ENCODE results near the gene MMS19. TPM values are rescaled to one million over a fixed set of nuclear protein-coding genes. Genes with fewer than 3 reads are reported as not detected.

Gene MMS19, protein sequence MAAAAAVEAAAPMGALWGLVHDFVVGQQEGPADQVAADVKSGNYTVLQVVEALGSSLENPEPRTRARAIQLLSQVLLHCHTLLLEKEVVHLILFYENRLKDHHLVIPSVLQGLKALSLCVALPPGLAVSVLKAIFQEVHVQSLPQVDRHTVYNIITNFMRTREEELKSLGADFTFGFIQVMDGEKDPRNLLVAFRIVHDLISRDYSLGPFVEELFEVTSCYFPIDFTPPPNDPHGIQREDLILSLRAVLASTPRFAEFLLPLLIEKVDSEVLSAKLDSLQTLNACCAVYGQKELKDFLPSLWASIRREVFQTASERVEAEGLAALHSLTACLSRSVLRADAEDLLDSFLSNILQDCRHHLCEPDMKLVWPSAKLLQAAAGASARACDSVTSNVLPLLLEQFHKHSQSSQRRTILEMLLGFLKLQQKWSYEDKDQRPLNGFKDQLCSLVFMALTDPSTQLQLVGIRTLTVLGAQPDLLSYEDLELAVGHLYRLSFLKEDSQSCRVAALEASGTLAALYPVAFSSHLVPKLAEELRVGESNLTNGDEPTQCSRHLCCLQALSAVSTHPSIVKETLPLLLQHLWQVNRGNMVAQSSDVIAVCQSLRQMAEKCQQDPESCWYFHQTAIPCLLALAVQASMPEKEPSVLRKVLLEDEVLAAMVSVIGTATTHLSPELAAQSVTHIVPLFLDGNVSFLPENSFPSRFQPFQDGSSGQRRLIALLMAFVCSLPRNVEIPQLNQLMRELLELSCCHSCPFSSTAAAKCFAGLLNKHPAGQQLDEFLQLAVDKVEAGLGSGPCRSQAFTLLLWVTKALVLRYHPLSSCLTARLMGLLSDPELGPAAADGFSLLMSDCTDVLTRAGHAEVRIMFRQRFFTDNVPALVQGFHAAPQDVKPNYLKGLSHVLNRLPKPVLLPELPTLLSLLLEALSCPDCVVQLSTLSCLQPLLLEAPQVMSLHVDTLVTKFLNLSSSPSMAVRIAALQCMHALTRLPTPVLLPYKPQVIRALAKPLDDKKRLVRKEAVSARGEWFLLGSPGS
- 100 to 1,000 TPM in 3 of 4 donors, 10 to 100 TPM in 1; 62.8 to 116 (median 106) TPM for total RNA-seq

DNA sequence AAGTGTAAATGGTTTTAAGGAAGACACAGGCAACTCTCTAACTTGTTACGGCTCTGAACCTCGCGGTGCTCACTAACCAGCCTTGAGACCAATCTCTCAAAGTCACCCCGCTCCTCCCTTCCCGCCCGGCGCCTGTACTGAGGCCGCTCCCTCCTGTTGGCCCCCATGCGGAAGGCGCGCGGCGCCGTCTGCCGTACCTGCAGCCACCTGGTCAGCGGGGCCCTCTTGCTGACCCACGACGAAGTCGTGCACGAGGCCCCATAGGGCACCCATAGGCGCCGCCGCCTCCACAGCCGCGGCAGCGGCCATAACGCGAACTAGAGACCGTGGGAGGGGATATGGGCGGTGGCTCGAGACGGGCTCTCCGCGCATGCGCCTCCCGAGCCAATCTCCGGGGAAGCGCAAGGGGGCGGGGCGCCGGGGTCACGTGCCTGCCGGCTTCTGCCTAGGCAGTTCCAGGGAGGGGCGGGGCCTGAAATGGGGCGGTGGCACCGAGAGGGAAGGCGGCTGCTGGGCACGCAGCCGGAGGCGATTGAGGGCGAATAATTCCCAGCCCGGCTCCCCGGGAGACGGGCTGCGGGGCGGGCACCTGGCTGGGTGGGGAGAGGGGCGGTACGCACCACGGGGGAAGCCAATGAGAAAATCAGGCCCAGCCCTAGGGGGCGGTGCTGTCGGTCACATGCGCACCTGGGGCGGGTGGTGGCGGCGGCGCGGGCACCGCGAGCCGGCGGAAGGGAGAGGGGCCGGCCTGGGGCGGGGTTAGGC lies at the start of gene MMS19:
Gene MMS19, minus strand, starts transcription at position 347 of the 765 bp plus-strand sequence. Its CDS starts 38 bp downstream, at position 309.
- peak; percentile 100 for DNase-seq
- Histone ChIP-seq H3K27me3 (peaks cover 17% of the 10 kb centered on the region), H3K9me3 (no peaks in the 10 kb centered on the region), H3K36me3 (no peaks in the 10 kb centered on the region), H3K4me1 (peaks cover 9 to 36% (median 18%) of the 10 kb centered on the region in 4 donors), H3K27ac (peak within 1 kb of the TSS; percentile 90 to 99 (median 94)), H3K4me3 (peak within 1 kb of the TSS; percentile 78 to 92 (median 86))
- in situ Hi-C loops (cut with MboI; ENCODE audit: low pct_ligation_motif_present in 1 of 4, low pct_unique_long_range_greater_than_20kb in 1 of 4, low sequenced_read_pairs in 3 of 4) (no loop called here), intact Hi-C loops (cut with DNase I; ENCODE audit: low total_unique reads) (no loop called here)
- TF ChIP-seq, protein P1, sequence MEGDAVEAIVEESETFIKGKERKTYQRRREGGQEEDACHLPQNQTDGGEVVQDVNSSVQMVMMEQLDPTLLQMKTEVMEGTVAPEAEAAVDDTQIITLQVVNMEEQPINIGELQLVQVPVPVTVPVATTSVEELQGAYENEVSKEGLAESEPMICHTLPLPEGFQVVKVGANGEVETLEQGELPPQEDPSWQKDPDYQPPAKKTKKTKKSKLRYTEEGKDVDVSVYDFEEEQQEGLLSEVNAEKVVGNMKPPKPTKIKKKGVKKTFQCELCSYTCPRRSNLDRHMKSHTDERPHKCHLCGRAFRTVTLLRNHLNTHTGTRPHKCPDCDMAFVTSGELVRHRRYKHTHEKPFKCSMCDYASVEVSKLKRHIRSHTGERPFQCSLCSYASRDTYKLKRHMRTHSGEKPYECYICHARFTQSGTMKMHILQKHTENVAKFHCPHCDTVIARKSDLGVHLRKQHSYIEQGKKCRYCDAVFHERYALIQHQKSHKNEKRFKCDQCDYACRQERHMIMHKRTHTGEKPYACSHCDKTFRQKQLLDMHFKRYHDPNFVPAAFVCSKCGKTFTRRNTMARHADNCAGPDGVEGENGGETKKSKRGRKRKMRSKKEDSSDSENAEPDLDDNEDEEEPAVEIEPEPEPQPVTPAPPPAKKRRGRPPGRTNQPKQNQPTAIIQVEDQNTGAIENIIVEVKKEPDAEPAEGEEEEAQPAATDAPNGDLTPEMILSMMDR (IDR thresholded peaks at IDR 0.05) = peak in 1 of 5 experiments; percentile 11
- TF ChIP-seq POLR2A (IDR thresholded peaks at IDR 0.05) (peak; percentile 75), EP300 (IDR thresholded peaks at IDR 0.05; ENCODE audit: low read depth) (no peak), POLR2AphosphoS5 (IDR thresholded peaks at IDR 0.05) (peak; percentile 54 to 85 (median 77))
- whole genome bisulfite sequencing, 2 donors (ENCODE audit: low coverage in 1 of 2) = 1% methylated on average over 57 of the region's 73 CpGs; no CpG with 5 or more reads in 1 of the 2 donors

DNA sequence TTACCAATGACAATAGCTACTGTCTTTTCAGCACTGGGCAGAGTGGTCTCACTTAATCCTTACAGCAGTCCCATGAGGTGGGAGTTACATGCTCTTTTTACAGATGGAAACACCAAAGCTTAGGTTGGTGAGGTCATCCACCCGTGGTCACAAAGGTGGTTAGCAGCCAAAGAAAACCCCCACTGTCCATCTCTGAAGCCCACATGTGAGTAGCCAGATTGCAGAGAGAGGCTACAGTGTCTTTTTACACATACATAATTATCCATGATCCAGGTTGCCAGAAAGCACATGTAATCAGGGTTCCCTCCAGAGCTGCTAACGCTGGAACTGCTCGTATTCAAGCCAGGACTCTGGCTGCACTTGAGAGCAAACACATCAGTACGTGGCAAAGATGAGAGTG lies 49.7 kb upstream of the MMS19 start:
- no peaks in the 10 kb centered on the region for H3K36me3 ChIP-seq
- no peaks in the 10 kb centered on the region for H3K9me3 ChIP-seq
- H3K4me1 ChIP-seq = peaks cover under 1 to 8% (median 5%) of the 10 kb centered on the region in 4 donors
- H3K27me3 ChIP-seq = no peaks in the 10 kb centered on the region
- in situ Hi-C loops (cut with MboI; ENCODE audit: low pct_ligation_motif_present in 1 of 4, low pct_unique_long_range_greater_than_20kb in 1 of 4, low sequenced_read_pairs in 3 of 4) (no loop called here), intact Hi-C loops (cut with DNase I; ENCODE audit: low total_unique reads) (no loop called here)
- WGBS, 2 donors (ENCODE audit: low coverage in 1 of 2) = 64% methylated on average over 4 of the region's 4 CpGs; no CpG with 5 or more reads in 1 of the 2 donors
- no peak overlapping the region for H3K4me3 ChIP-seq
- DNase-seq = no peak
- TF ChIP-seq POLR2A (IDR thresholded peaks at IDR 0.05) = no peak
- H3K27ac ChIP-seq = no peak overlapping the region

DNA sequence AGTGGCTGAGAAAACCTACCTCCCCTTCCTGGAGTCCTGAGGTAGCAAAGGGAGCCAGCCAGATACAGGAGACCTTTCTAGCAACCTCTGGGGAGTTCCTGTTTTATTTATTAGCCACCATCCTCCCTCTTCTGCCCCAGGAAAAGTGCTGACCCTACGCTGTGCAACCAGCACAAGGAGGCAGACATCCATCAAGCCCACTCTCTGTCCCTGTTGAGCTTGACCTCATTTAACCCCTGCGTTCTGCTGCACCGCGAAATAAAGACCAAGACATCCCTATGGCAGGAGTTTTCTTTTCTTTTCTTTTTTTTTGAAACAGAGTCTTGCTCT lies 49.0 kb upstream of the MMS19 start:
- Histone ChIP-seq H3K36me3 (no peaks in the 10 kb centered on the region), H3K4me3 (no peak overlapping the region), H3K27ac (no peak overlapping the region), H3K27me3 (no peaks in the 10 kb centered on the region), H3K4me1 (peaks cover 6 to 15% (median 11%) of the 10 kb centered on the region in 4 donors), H3K9me3 (no peaks in the 10 kb centered on the region)
- in situ Hi-C loops (cut with MboI; ENCODE audit: low pct_ligation_motif_present in 1 of 4, low pct_unique_long_range_greater_than_20kb in 1 of 4, low sequenced_read_pairs in 3 of 4) (no loop called here), intact Hi-C loops (cut with DNase I; ENCODE audit: low total_unique reads) (no loop called here)
- DNase-seq = no peak
- TF ChIP-seq POLR2A (IDR thresholded peaks at IDR 0.05) (no peak), POLR2AphosphoS5 (IDR thresholded peaks at IDR 0.05) (no peak), EP300 (IDR thresholded peaks at IDR 0.05; ENCODE audit: low read depth) (no peak)
- TF ChIP-seq, protein P1 (IDR thresholded peaks at IDR 0.05) = no peak
- 66 to 75% methylated on average over 4 of the region's 4 CpGs for WGBS, 2 donors (ENCODE audit: low coverage in 1 of 2)

DNA sequence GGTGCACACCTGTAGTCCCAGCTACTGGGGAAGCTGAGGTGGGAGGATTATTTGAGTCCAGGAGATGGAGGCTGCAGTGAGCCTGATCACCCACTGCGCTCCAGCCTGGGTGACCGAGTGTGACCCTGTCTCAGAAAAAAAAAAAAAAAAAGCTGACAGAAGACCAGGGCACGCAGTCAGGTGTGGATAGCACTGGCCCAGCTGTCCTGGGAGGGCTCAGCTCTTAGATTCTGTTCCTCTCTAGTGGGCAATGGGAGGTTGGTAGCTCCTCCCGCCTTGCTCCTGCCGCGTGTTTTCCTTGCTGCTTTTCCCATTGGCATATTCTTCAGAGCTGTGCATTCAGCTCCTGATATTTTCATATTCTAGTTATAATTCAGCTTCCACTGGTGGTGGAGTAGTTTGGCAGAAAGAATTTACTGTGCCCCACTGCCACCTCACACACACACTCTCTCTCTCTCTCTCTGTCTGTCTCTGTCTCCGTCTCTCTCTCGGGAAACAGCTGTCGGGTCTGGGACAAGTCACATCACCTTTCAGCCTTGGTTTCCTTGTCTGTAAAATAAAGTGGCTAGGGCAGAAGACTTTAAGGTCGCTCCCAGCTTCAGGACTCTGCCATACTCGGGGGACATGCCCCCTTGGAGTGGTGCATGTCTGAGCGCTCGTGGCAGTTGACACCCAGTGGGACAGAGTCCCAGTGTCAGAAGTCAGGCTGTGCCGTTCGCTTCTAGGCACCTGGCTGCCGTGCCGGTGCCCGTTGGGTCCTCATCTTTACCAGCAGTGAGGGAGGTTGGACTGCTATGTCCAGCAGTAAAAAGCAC lies 48.4 kb upstream of the MMS19 start:
- no peak overlapping the region for H3K4me3 ChIP-seq
- TF ChIP-seq POLR2A (IDR thresholded peaks at IDR 0.05) (no peak), EP300 (IDR thresholded peaks at IDR 0.05; ENCODE audit: low read depth) (no peak), POLR2AphosphoS5 (IDR thresholded peaks at IDR 0.05) (no peak)
- TF ChIP-seq, protein P1 (IDR thresholded peaks at IDR 0.05) = no peak
- intact Hi-C loops (cut with DNase I; ENCODE audit: low total_unique reads) (no loop called here), in situ Hi-C loops (cut with MboI; ENCODE audit: low pct_ligation_motif_present in 1 of 4, low pct_unique_long_range_greater_than_20kb in 1 of 4, low sequenced_read_pairs in 3 of 4) (no loop called here)
- 84 to 85% methylated on average over 7 to 18 of the region's 18 CpGs for whole genome bisulfite sequencing, 2 donors (ENCODE audit: low coverage in 1 of 2)
- H3K36me3 ChIP-seq = no peaks in the 10 kb centered on the region
- no peak for DNase-seq
- no peaks in the 10 kb centered on the region for H3K9me3 ChIP-seq
- H3K27ac ChIP-seq = no peak overlapping the region
- no peaks in the 10 kb centered on the region for H3K27me3 ChIP-seq
- peaks cover 6 to 20% (median 14%) of the 10 kb centered on the region in 4 donors for H3K4me1 ChIP-seq

All from transverse colon (tissue), 4 donors.